Activated CD4-positive, alpha-beta T cell treated with anti-CD3 and anti-CD28 coated beads, Interleukin-2, Interleukin-4, amounts not matched to agents 100 ng/mL and 50 ng/mL, durations not matched to agents 16 hours and 8 hours (primary cell): Measurements from ENCODE around the gene ST6GALNAC2.
A peak's percentile ranks its signal among the peaks of the same experiment; 100 is the strongest.

Experiments used
- DNase-seq: peaks from one replicate; pipeline ENCODE4 v3.0.0-alpha.2; 2020; ENCODE audit warnings: low spot score

The ST6GALNAC2 gene

GRCh38 chr17:76553178-76553908 lies 32.3 kb downstream of the ST6GALNAC2 start:
- no peak for DNase-seq

- DNase-seq: no peak
Observed at GRCh38 chr17:76551685-76552084, 34.0 kb downstream of the ST6GALNAC2 start.

GRCh38 chr17:76550712-76551615 lies 34.7 kb downstream of the ST6GALNAC2 start:
- no peak for DNase-seq

- no peak for DNase-seq
Observed at GRCh38 chr17:76549539-76549938, 36.1 kb downstream of the ST6GALNAC2 start.

GRCh38 chr17:76549215-76549518 lies 36.5 kb downstream of the ST6GALNAC2 start:
- DNase-seq: no peak

GRCh38 chr17:76548378-76549214 lies 37.1 kb downstream of the ST6GALNAC2 start:
- no peak for DNase-seq

GRCh38 chr17:76547642-76548202 lies 37.9 kb downstream of the ST6GALNAC2 start:
- DNase-seq: no peak

GRCh38 chr17:76547183-76547641 lies 38.4 kb downstream of the ST6GALNAC2 start:
- peak; percentile 46 for DNase-seq

- no peak for DNase-seq
Observed at GRCh38 chr17:76546556-76547182, 39.0 kb downstream of the ST6GALNAC2 start.

- no peak for DNase-seq
Observed at GRCh38 chr17:76545918-76546555, 39.6 kb downstream of the ST6GALNAC2 start.

- DNase-seq: no peak
Observed at GRCh38 chr17:76544546-76545365, 40.9 kb downstream of the ST6GALNAC2 start.

- no peak for DNase-seq
Observed at GRCh38 chr17:76543826-76544545, 41.7 kb downstream of the ST6GALNAC2 start.

GRCh38 chr17:76543482-76543825 lies 42.2 kb downstream of the ST6GALNAC2 start:
- no peak for DNase-seq

- no peak for DNase-seq
Observed at GRCh38 chr17:76542984-76543383, 42.7 kb downstream of the ST6GALNAC2 start.

- DNase-seq: no peak
Observed at GRCh38 chr17:76542566-76542971, 43.1 kb downstream of the ST6GALNAC2 start.

GRCh38 chr17:76541739-76542454 lies 43.8 kb downstream of the ST6GALNAC2 start:
- DNase-seq: no peak

- peak; percentile 22 for DNase-seq
Observed at GRCh38 chr17:76540381-76541300, 45.0 kb downstream of the ST6GALNAC2 start.
